Activated T-cell treated with anti-CD3 and anti-CD28 coated beads, Interleukin-2, amount 50 U/mL, for 72 hours (primary cell): ENCODE measurements around the gene FIS1. TPM values are rescaled to one million over a fixed set of nuclear protein-coding genes. Genes with fewer than 3 reads are reported as not detected.
A peak's percentile ranks its signal among the peaks of the same experiment; 100 is the strongest.

Source experiments
- ATAC-seq, 2 donors: fragments of 150-1000 bp; cut with Tn5 transposase; replicated peaks in 1 of 2; 2 replicates each; pipeline ENCODE4 v1.10.0; 2021; ENCODE audit warnings: moderate library complexity in 2 of 2, mild to moderate bottlenecking in 1 of 2
- DNase-seq, 2 donors: peaks; one replicate each; pipeline ENCODE4 v3.0.0; 2021 to 2022; ENCODE audit warnings: mixed read lengths in 1 of 2
- H3K27ac Mint-ChIP-seq: one replicate; pipeline ENCODE4 v1.8.0; 2022; ENCODE audit warnings: mild to moderate bottlenecking, moderate library complexity, mixed read lengths
- H3K27me3 Mint-ChIP-seq: one replicate; pipeline ENCODE4 v1.8.0; 2022; ENCODE audit warnings: low read depth, mixed read lengths
- H3K36me3 Mint-ChIP-seq, 2 donors: one replicate each; pipeline ENCODE4 v1.8.0; 2022; ENCODE audit warnings: mixed read lengths in 2 of 2, mild to moderate bottlenecking in 1 of 2; ENCODE audit not compliant: insufficient read depth in 2 of 2
- H3K4me1 Mint-ChIP-seq: one replicate; pipeline ENCODE4 v1.8.0; 2022; ENCODE audit warnings: low read depth, mixed read lengths
- H3K4me3 Mint-ChIP-seq, 2 donors: one replicate each; pipeline ENCODE4 v1.8.0; 2022; ENCODE audit warnings: mild to moderate bottlenecking in 2 of 2, mixed read lengths in 2 of 2, moderate library complexity in 2 of 2
- H3K9me3 Mint-ChIP-seq, 2 donors: one replicate each; pipeline ENCODE4 v1.8.0; 2022; ENCODE audit warnings: mixed read lengths in 2 of 2
- total RNA-seq, 2 donors: library from RNA; stranded (reverse); gene quantifications; one replicate each; pipeline ENCODE4 v1.2.3, GENCODE V29; 2022

FIS1 gene
- total RNA-seq, 2 donors from 2014 or later: 78.4 to 87.2 TPM

DNA sequence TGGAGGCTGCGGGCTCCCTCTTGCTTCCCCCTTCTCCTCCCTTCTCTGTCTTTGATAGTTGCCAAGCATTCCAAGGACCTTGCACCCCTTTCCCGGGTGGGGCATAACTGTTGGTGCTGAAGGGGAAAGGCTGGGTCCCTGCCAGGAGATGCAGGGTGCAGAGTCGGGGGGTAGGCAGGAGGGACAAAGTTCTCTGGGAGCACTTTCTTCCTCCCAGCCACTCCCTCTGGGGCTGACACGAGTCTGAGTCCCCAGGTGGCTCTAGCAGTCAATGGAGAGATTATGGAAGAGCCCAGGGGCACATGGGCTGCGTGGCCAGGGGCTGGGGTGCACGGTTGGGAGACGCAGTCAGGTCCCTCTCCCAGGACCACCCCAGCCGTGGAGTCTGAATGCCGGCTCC is 9.4 kb downstream of the FIS1 start:
- Mint-ChIP-seq H3K36me3 (peaks cover 0 to 3% of the 10 kb centered on the region in 2 donors), H3K4me3 (no peak overlapping the region), H3K27ac (no peak overlapping the region), H3K9me3 (no peaks in the 10 kb centered on the region), H3K27me3 (no peaks in the 10 kb centered on the region), H3K4me1 (no peaks in the 10 kb centered on the region)
- DNase-seq (no peak), ATAC-seq (no peak)

GRCh38 chr7:101235050-101235449 is 9.8 kb downstream of the FIS1 start:
- no peak for DNase-seq
- Mint-ChIP-seq H3K9me3 (no peaks in the 10 kb centered on the region), H3K36me3 (peaks cover 0 to 3% of the 10 kb centered on the region in 2 donors), H3K27ac (no peak overlapping the region), H3K4me3 (no peak overlapping the region), H3K4me1 (no peaks in the 10 kb centered on the region), H3K27me3 (no peaks in the 10 kb centered on the region)
- ATAC-seq: no peak

- no peak for ATAC-seq
- Mint-ChIP-seq H3K4me3 (no peak overlapping the region), H3K4me1 (no peaks in the 10 kb centered on the region), H3K9me3 (no peaks in the 10 kb centered on the region), H3K27ac (no peak overlapping the region), H3K27me3 (no peaks in the 10 kb centered on the region), H3K36me3 (peaks cover 0 to 3% of the 10 kb centered on the region in 2 donors)
- DNase-seq: no peak
Observed at GRCh38 chr7:101234636-101235035, 10.2 kb downstream of the FIS1 start.

DNA sequence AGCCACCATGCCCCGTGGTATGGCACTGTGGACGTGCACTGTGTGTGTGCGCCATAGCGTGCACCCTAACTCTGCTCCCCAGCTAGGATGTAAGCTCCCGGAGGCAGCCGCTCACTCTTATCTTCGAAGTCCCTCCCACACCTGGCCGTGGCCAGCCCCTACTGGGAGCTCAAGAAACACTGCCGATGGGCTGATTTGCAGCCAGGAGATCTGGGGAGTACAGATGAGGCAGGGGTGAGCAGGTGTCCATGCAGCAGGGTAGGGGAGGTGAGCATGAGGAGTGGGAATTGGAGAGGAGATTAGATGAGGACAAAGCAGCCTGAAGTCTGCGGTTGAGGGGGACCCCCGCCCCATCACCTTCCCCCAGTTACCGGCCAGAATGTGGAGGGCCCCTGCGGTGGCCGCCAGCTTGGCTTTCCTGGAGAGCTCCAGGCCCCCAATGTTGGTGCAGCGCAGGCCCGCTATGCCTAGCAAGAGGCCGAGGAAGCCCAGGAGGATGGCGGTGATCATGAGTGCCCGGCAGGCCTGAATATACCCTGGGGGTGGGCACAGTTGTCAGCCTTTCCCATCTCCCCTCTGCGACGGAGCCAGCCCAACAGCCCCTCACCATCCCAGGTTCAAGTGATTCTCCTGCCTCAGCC is 10.9 kb downstream of the FIS1 start:
- Mint-ChIP-seq H3K4me1 (no peaks in the 10 kb centered on the region), H3K36me3 (peaks cover 0 to 3% of the 10 kb centered on the region in 2 donors), H3K4me3 (no peak overlapping the region), H3K27ac (no peak overlapping the region), H3K9me3 (no peaks in the 10 kb centered on the region), H3K27me3 (no peaks in the 10 kb centered on the region)
- ATAC-seq (no peak), DNase-seq (no peak)

GRCh38 chr7:101232141-101232850 is 12.6 kb downstream of the FIS1 start:
- no peak overlapping the region for H3K4me3 Mint-ChIP-seq
- no peaks in the 10 kb centered on the region for H3K27me3 Mint-ChIP-seq
- DNase-seq: no peak
- H3K4me1 Mint-ChIP-seq: no peaks in the 10 kb centered on the region
- no peak overlapping the region for H3K27ac Mint-ChIP-seq
- H3K36me3 Mint-ChIP-seq: peaks cover 0 to 2% of the 10 kb centered on the region in 2 donors
- no peaks in the 10 kb centered on the region for H3K9me3 Mint-ChIP-seq
- no peak for ATAC-seq

DNA sequence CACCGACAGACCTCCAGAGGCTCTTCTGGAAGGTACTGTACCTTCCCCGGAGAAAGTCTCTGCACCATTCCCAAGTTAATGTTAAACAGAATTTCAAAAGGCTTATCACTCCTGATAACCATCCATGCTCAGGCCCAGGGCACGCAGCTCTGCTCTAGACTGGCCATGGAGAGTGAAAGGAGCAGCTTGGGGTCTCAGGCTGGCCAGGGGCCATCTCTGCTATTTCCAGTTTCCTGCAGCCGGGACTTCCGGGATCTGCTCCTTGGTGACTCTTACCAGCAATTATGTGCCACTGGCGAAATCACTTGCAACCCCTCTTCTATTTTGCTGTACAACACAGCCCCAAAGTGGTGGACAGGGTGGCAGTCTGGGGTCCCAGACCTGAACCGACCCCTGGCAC is 13.2 kb downstream of the FIS1 start:
- no peaks in the 10 kb centered on the region for H3K4me1 Mint-ChIP-seq
- peaks cover 0 to 3% of the 10 kb centered on the region in 2 donors for H3K36me3 Mint-ChIP-seq
- ATAC-seq: no peak
- no peak overlapping the region for H3K27ac Mint-ChIP-seq
- H3K9me3 Mint-ChIP-seq: no peaks in the 10 kb centered on the region
- DNase-seq: no peak
- H3K27me3 Mint-ChIP-seq: no peaks in the 10 kb centered on the region
- H3K4me3 Mint-ChIP-seq: no peak overlapping the region

DNA sequence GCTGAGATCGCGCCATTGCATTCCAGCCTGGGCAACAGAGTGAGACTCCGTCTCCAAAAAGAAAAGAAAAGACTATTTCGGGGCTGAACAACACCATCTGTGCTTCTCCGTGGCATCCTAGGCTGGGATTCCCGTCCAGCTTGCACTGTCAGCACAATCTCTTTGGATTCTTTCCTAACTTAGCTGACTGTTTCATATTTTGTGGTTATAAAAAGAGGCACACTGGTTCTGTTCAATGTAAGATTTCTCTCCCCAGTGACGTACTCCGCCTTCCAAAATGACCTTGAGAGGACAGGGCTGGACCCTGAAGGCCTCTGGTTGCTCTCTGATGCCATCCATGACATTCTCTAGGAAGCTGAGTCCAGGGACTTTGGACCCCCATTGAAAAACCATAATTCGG is 18.2 kb downstream of the FIS1 start:
- Mint-ChIP-seq H3K4me1 (peaks cover 4% of the 10 kb centered on the region), H3K9me3 (no peaks in the 10 kb centered on the region), H3K4me3 (no peak overlapping the region), H3K36me3 (peaks cover 0 to 6% of the 10 kb centered on the region in 2 donors), H3K27me3 (no peaks in the 10 kb centered on the region), H3K27ac (no peak overlapping the region)
- DNase-seq: no peak
- no peak for ATAC-seq

- peaks cover 0 to 5% of the 10 kb centered on the region in 2 donors for H3K36me3 Mint-ChIP-seq
- ATAC-seq: no peak
- H3K4me3 Mint-ChIP-seq: no peak overlapping the region
- H3K4me1 Mint-ChIP-seq: peaks cover 8% of the 10 kb centered on the region
- H3K9me3 Mint-ChIP-seq: no peaks in the 10 kb centered on the region
- no peak for DNase-seq
- H3K27ac Mint-ChIP-seq: no peak overlapping the region
- H3K27me3 Mint-ChIP-seq: no peaks in the 10 kb centered on the region
Observed at GRCh38 chr7:101225650-101226049, 19.2 kb downstream of the FIS1 start.

DNA sequence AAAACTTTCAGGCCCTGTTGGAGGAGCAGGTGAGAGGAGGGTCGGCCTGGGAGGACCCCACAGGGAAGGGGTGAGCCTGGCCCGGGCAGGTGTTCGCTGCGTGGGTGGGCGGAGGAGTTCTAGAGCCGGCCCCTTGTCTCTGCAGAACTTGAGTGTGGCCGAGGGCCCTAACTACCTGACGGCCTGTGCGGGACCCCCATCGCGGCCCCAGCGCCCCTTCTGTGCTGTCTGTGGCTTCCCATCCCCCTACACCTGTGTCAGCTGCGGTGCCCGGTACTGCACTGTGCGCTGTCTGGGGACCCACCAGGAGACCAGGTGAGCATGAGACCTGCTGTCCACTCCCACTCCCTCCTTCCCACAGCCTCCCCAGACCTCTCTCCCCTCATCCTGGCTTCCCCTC is 21.4 kb downstream of the FIS1 start:
- H3K4me3 Mint-ChIP-seq: no peak overlapping the region
- ATAC-seq (no peak), DNase-seq (no peak)
- H3K9me3 Mint-ChIP-seq: no peaks in the 10 kb centered on the region
- no peaks in the 10 kb centered on the region for H3K27me3 Mint-ChIP-seq
- H3K27ac Mint-ChIP-seq: no peak overlapping the region
- peaks cover 23% of the 10 kb centered on the region for H3K4me1 Mint-ChIP-seq
- peaks cover 0 to 5% of the 10 kb centered on the region in 2 donors for H3K36me3 Mint-ChIP-seq

DNA sequence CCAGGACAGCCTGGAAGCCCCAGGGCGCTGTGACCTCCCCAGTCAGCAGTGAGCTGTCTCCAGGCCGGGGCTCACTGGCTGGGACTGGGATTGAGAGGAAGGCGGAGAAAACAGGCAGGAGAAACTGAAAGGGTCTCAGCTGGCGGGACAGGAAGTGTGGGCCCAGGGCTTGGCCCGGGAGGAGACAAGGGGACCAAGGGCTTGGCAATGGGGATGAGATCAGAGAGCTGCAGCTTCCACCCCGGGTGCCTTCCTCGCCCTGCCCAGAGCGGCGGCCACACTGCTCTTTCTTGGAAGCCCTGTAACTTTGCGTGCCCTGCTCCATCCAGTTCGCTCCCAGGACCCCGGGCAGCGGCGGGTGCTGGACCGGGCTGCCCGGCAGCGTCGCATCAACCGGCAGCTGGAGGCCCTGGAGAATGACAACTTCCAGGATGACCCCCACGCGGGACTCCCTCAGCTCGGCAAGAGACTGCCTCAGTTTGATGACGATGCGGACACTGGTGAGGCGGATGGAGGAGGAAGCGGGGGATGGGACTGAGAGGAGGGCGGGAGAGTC is 22.5 kb downstream of the FIS1 start:
- no peaks in the 10 kb centered on the region for H3K9me3 Mint-ChIP-seq
- DNase-seq (no peak), ATAC-seq (no peak)
- H3K36me3 Mint-ChIP-seq: peaks cover 0 to 4% of the 10 kb centered on the region in 2 donors
- H3K27ac Mint-ChIP-seq: no peak overlapping the region
- H3K4me3 Mint-ChIP-seq: no peak overlapping the region
- H3K27me3 Mint-ChIP-seq: no peaks in the 10 kb centered on the region
- H3K4me1 Mint-ChIP-seq: peaks cover 26% of the 10 kb centered on the region

- Mint-ChIP-seq H3K4me1 (peaks cover 42% of the 10 kb centered on the region), H3K27ac (no peak overlapping the region), H3K4me3 (no peak overlapping the region), H3K9me3 (no peaks in the 10 kb centered on the region), H3K36me3 (peaks cover 0 to 3% of the 10 kb centered on the region in 2 donors), H3K27me3 (no peaks in the 10 kb centered on the region)
- DNase-seq (no peak), ATAC-seq (no peak)
Observed at GRCh38 chr7:101220295-101220694, 24.6 kb downstream of the FIS1 start.

GRCh38 chr7:101218236-101219125 is 26.4 kb downstream of the FIS1 start:
- H3K27me3 Mint-ChIP-seq: no peaks in the 10 kb centered on the region
- peak overlapping the region; percentile 88 for H3K27ac Mint-ChIP-seq
- peaks cover 0 to 2% of the 10 kb centered on the region in 2 donors for H3K36me3 Mint-ChIP-seq
- peaks cover 42% of the 10 kb centered on the region for H3K4me1 Mint-ChIP-seq
- H3K9me3 Mint-ChIP-seq: no peaks in the 10 kb centered on the region
- peak overlapping the region; percentile 96 to 99 for H3K4me3 Mint-ChIP-seq
- DNase-seq (no peak), ATAC-seq (peak in 1 of 2 donors; percentile 16)
